IMR-90 (cell line): ENCODE data around the gene DISC1. TPM values are rescaled to one million over a fixed set of nuclear protein-coding genes. Genes with fewer than 3 reads are reported as not detected.

ENCODE experiments used
- ATAC-seq: fragments of 200-7000 bp; cut with Tn5 transposase; 2 replicates; pipeline ENCODE4 v1.9.1; 2020; ENCODE audit warnings: low read depth, mild to moderate bottlenecking, moderate library complexity
- BruUV-seq: library from RNA; stranded (reverse); fragments of 400-500 nt; replicated peaks from 2 replicates; lab custom pipeline; 2021; lab: Mats Ljungman, UMichigan
- CTCF ChIA-PET: fragments of 300-600 bp; formaldehyde crosslinking; extraction: SDS; loops from one replicate; lab custom pipeline; 2021; ENCODE audit warnings: antibody characterized with exemption; lab: Yijun Ruan, JAX
- POLR2A ChIA-PET: fragments of 300-600 bp; sonication (Branson Sonifier 250); formaldehyde crosslinking; loops from one replicate; lab custom pipeline; 2022; ENCODE audit warnings: antibody characterized with exemption; ENCODE audit not compliant: unreplicated experiment; lab: Charles Lee
- DNase-seq: peaks from one replicate; pipeline ENCODE4 v3.0.0; 2013
- H2AFZ ChIP-seq: replicated peaks from 2 replicates; pipeline ENCODE3; 2013; ENCODE audit warnings: low read length, mild to moderate bottlenecking; ENCODE audit not compliant: poor library complexity
- H2AK5ac ChIP-seq: 2 replicates; pipeline ENCODE4 v1.6.1; 2013; ENCODE audit warnings: low read depth, low read length, inconsistent platforms
- H2AK9ac ChIP-seq: replicated peaks from 2 replicates; pipeline ENCODE3; 2013; ENCODE audit warnings: mild to moderate bottlenecking, low read depth, low read length, moderate library complexity; ENCODE audit not compliant: poor library complexity
- H2BK120ac ChIP-seq: 2 replicates; pipeline ENCODE4 v1.6.1; 2013; ENCODE audit warnings: low read depth, low read length, inconsistent platforms
- H2BK15ac ChIP-seq: 3 replicates; pipeline ENCODE4 v1.6.1; 2013; ENCODE audit warnings: low read depth, low read length, inconsistent platforms
- H2BK20ac ChIP-seq: 2 replicates; pipeline ENCODE4 v1.6.1; 2013; ENCODE audit warnings: low read depth, mild to moderate bottlenecking, inconsistent platforms, low read length, moderate library complexity
- H2BK5ac ChIP-seq: 2 replicates; pipeline ENCODE4 v1.6.1; 2013; ENCODE audit warnings: mild to moderate bottlenecking, low read depth, low read length, inconsistent platforms; ENCODE audit not compliant: poor library complexity, severe bottlenecking
- H3K14ac ChIP-seq: replicated peaks from 2 replicates; pipeline ENCODE4 v1.6.1; 2013; ENCODE audit warnings: low read depth, low read length, inconsistent platforms
- H3K18ac ChIP-seq: 2 replicates; pipeline ENCODE4 v1.6.1; 2013; ENCODE audit warnings: low read depth, low read length, control low read depth
- H3K23ac ChIP-seq: 2 replicates; pipeline ENCODE4 v1.6.1; 2013; ENCODE audit warnings: low read depth, low read length, inconsistent platforms
- H3K27ac ChIP-seq: 2 replicates; pipeline ENCODE4 v1.5.1; 2013; ENCODE audit warnings: mild to moderate bottlenecking, control low read depth, low read length; ENCODE audit not compliant: insufficient read depth
- H3K27me3 ChIP-seq: 2 replicates; pipeline ENCODE4 v1.6.1; 2013; ENCODE audit warnings: low read length; ENCODE audit not compliant: control insufficient read depth, insufficient read depth
- H3K36me3 ChIP-seq: 2 replicates; pipeline ENCODE4 v1.6.1; 2013; ENCODE audit warnings: low read length, mixed read lengths; ENCODE audit not compliant: control insufficient read depth, insufficient read depth
- H3K4ac ChIP-seq: 2 replicates; pipeline ENCODE4 v1.6.1; 2013; ENCODE audit warnings: low read depth, low read length, inconsistent platforms
- H3K4me1 ChIP-seq: 2 replicates; pipeline ENCODE4 v1.6.1; 2013; ENCODE audit warnings: low read length, mixed read lengths; ENCODE audit not compliant: control insufficient read depth, insufficient read depth
- H3K4me2 ChIP-seq: 2 replicates; pipeline ENCODE4 v1.6.1; 2013; ENCODE audit warnings: low read depth, mild to moderate bottlenecking, control low read depth, low read length, moderate library complexity
- H3K4me3 ChIP-seq: 2 replicates; pipeline ENCODE4 v1.5.1; 2013; ENCODE audit warnings: low read depth, mild to moderate bottlenecking, control low read depth, low read length, moderate library complexity; ENCODE audit not compliant: insufficient read depth
- H3K56ac ChIP-seq: 2 replicates; pipeline ENCODE4 v1.6.1; 2013; ENCODE audit warnings: low read length, inconsistent platforms; ENCODE audit not compliant: insufficient read depth; ENCODE audit errors: extremely low read depth
- H3K79me1 ChIP-seq, 2 experiments: 2 replicates each; pipeline ENCODE4 v1.6.1; 2013; ENCODE audit warnings: low read length in 2 of 2, inconsistent platforms in 1 of 2, low read depth in 1 of 2
- H3K9ac ChIP-seq: 2 replicates; pipeline ENCODE4 v1.6.1; 2013; ENCODE audit warnings: low read depth, low read length, control low read depth
- H3K9me1 ChIP-seq: 2 replicates; pipeline ENCODE4 v1.6.1; 2013; ENCODE audit warnings: low read length, inconsistent platforms; ENCODE audit not compliant: insufficient read depth
- H3K9me3 ChIP-seq: 2 replicates; pipeline ENCODE4 v1.6.1; 2013; ENCODE audit warnings: low read length; ENCODE audit not compliant: control insufficient read depth, insufficient read depth
- H4K20me1 ChIP-seq: 2 replicates; pipeline ENCODE4 v1.6.1; 2013; ENCODE audit warnings: low read length, inconsistent platforms; ENCODE audit not compliant: insufficient read depth
- H4K5ac ChIP-seq: 2 replicates; pipeline ENCODE4 v1.6.1; 2013; ENCODE audit warnings: mild to moderate bottlenecking, low read depth, low read length, control low read depth
- H4K8ac ChIP-seq, 2 experiments: 2 replicates each; pipeline ENCODE4 v1.6.1; 2013; ENCODE audit warnings: low read depth in 2 of 2, low read length in 2 of 2, control low read depth in 1 of 2, inconsistent platforms in 1 of 2
- H4K91ac ChIP-seq: 2 replicates; pipeline ENCODE4 v1.6.1; 2013; ENCODE audit warnings: low read depth, low read length, inconsistent platforms; ENCODE audit not compliant: insufficient read depth
- CHD1 ChIP-seq: IDR thresholded peaks from 2 replicates; pipeline ENCODE4 v1.6.1; 2012; ENCODE audit warnings: low read depth, low read length, improper control_type of control experiment
- FOS ChIP-seq: fragments of 150-350 bp; IDR thresholded peaks from 2 replicates; pipeline ENCODE4 v1.6.1; 2016; ENCODE audit warnings: low read depth, low read length
- MAZ ChIP-seq: IDR thresholded peaks from 2 replicates; pipeline ENCODE4 v1.6.1; 2012; ENCODE audit warnings: low read depth, mild to moderate bottlenecking, low read length, improper control_type of control experiment, moderate library complexity, borderline replicate concordance
- RFX5 ChIP-seq: IDR thresholded peaks from 2 replicates; pipeline ENCODE4 v1.8.0; 2012; ENCODE audit warnings: low read depth, mild to moderate bottlenecking, low read length, moderate library complexity
- SMC3 ChIP-seq: fragments of 150-350 bp; IDR thresholded peaks from 2 replicates; pipeline ENCODE4 v1.6.1; 2016; ENCODE audit warnings: low read depth, mild to moderate bottlenecking, antibody characterized with exemption, low read length, moderate library complexity
- whole genome bisulfite sequencing, 2 experiments: methylation state at CpG; one replicate each; pipeline versions ENCODE4 v1.1.5 to v1.1.7; 2013; ENCODE audit warnings: missing lambda C conversion rate in 2 of 2; ENCODE audit not compliant: insufficient read length in 1 of 2; ENCODE audit errors: extremely low coverage in 2 of 2; 5-methylcytosine and 5-hydroxymethylcytosine counted together
- dilution Hi-C: fragments of 300-500 bp; cut with HindIII; formaldehyde crosslinking; loops from one replicate; pipeline ENCODE4 v1.14.3; 2018; ENCODE audit warnings: low sequenced_read_pairs; ENCODE audit not compliant: unreplicated experiment
- in situ Hi-C: fragments of 300-500 bp; cut with MboI; formaldehyde crosslinking; loops from 3 replicates; pipeline ENCODE4 v1.14.3; 2019; ENCODE audit warnings: low sequenced_read_pairs, inconsistent platforms, mixed read lengths
- intact Hi-C: fragments of 100-400 bp; cut with micrococcal nuclease; formaldehyde crosslinking; loops from 2 replicates; pipeline ENCODE4 v1.10.0; 2022
- polyA plus RNA-seq, 3 experiments: library from polyadenylated mRNA; depleted of rRNA; stranded (reverse); fragments of >200 nt; gene quantifications; 2 replicates each; pipeline ENCODE4 v1.2.3, GENCODE V29; 2012; ENCODE audit warnings: low replicate concordance in 1 of 3
- total RNA-seq: library from RNA; depleted of rRNA; stranded (reverse); fragments of >200 nt; gene quantifications from 2 replicates; pipeline ENCODE4 v1.2.3, GENCODE V29; 2012

DISC1 gene
- total and polyA plus RNA-seq, 2 of the 4 experiments (the other 2 are of a cell fraction): 2.2 to 7.0 TPM

GRCh38 chr1:231653632-231654031 is 27.0 kb downstream of the DISC1 start:
- CTCF ChIA-PET: no interaction called here
- Histone ChIP-seq H2BK5ac (no peak overlapping the region), H3K9me3 (no peaks in the 10 kb centered on the region), H3K79me1 (peaks cover 5 to 16% of the 10 kb centered on the region in 2 experiments), H3K4me3 (no peak overlapping the region), H3K27me3 (no peaks in the 10 kb centered on the region), H2AK5ac (no peak overlapping the region), H2BK120ac (no peak overlapping the region), H3K36me3 (no peaks in the 10 kb centered on the region), H3K14ac (no peak overlapping the region), H4K8ac (no peak overlapping the region), H3K9ac (no peak overlapping the region), H3K4me1 (peaks cover 1% of the 10 kb centered on the region; the same call in 1 of the 2 replicates), H3K56ac (no peak overlapping the region), H3K18ac (no peak overlapping the region), H2BK20ac (no peak overlapping the region), H4K5ac (no peak overlapping the region), H3K27ac (no peak overlapping the region), H3K23ac (no peak overlapping the region), H2AFZ (no peak overlapping the region), H2BK15ac (no peak overlapping the region), H3K4ac (no peak overlapping the region), H2AK9ac (no peak overlapping the region), H4K20me1 (no peaks in the 10 kb centered on the region), H3K9me1 (no peaks in the 10 kb centered on the region), H3K4me2 (no peak overlapping the region), H4K91ac (no peak overlapping the region)
- DNase-seq (peak; percentile 6), ATAC-seq (no peak)
- intact Hi-C loops (no loop called here), dilution Hi-C loops (no loop called here), in situ Hi-C loops (no loop called here)
- 100% methylated on average over 1 of the region's 2 CpGs; no CpG with 5 or more reads in 1 of the 2 experiments for WGBS, 2 experiments
- no TSS peak for BruUV-seq
- TF ChIP-seq SMC3 (no peak), RFX5 (no peak), MAZ (no peak), CHD1 (no peak), FOS (no peak)
- POLR2A ChIA-PET: no interaction called here
